Testis (tissue), 3 donors: ENCODE measurements around the gene UGT1A10. TPM values are rescaled to one million over a fixed set of nuclear protein-coding genes. Genes with fewer than 3 reads are reported as not detected.

Experiments
- DNase-seq: peaks from one replicate; pipeline ENCODE4 v3.0.0-alpha.2; 2019
- H3K27ac ChIP-seq, 2 donors: fragments of 200-600 bp; sonication (generic); one replicate each; pipeline ENCODE4 v1.5.1; 2019
- H3K27me3 ChIP-seq: fragments of 200-600 bp; sonication (generic); one replicate; pipeline ENCODE4 v1.5.1; 2019
- H3K36me3 ChIP-seq: fragments of 200-600 bp; sonication (generic); one replicate; pipeline ENCODE4 v1.5.1; 2017; ENCODE audit warnings: low read depth; ENCODE audit errors: missing control alignments
- H3K4me1 ChIP-seq: fragments of 200-600 bp; sonication (generic); one replicate; pipeline ENCODE4 v1.5.1; 2019
- H3K4me3 ChIP-seq, 2 donors: fragments of 200-600 bp; sonication (generic); one replicate each; pipeline ENCODE4 v1.5.1; 2017 to 2019
- H3K9me3 ChIP-seq: fragments of 200-600 bp; sonication (generic); one replicate; pipeline ENCODE4 v1.5.1; 2017
- CTCF ChIP-seq, 3 experiments: fragments of 450-650 bp in 2 of 3; fragments of 200-600 bp in 1 of 3; sonication (generic) in 1 of 3; IDR thresholded peaks; one replicate each; pipeline ENCODE4 v1.5.1; 2016 to 2019; ENCODE audit warnings: antibody characterized with exemption in 3 of 3, mild to moderate bottlenecking in 2 of 3, moderate library complexity in 1 of 3
- POLR2A ChIP-seq: fragments of 450-650 bp; IDR thresholded peaks from one replicate; pipeline ENCODE4 v1.6.1; 2017; ENCODE audit warnings: antibody characterized with exemption, mild to moderate bottlenecking, moderate library complexity
- WGBS, 2 donors: methylation state at CpG; one replicate each; pipeline ENCODE4 v1.1.5; 2018; 5-methylcytosine and 5-hydroxymethylcytosine counted together
- intact Hi-C: fragments of 100-400 bp; cut with DNase I; formaldehyde crosslinking; loops from one replicate; pipeline ENCODE4 v1.15.1; 2023; ENCODE audit warnings: low total_unique reads
- polyA plus RNA-seq: library from polyadenylated mRNA; stranded (reverse); fragments of 350-450 nt; fragmentation: Illumina TruSeq; extraction: RNeasy Lipid Tissue Mini Kit (QIAGEN cat#74804); gene quantifications from one replicate; pipeline ENCODE4 v1.2.3, GENCODE V29; 2014; ENCODE audit warnings: low read depth, low replicate concordance; ENCODE audit not compliant: insufficient read depth
- total RNA-seq, 2 donors: library from RNA; depleted of rRNA; stranded (reverse); fragments of >200 nt; gene quantifications; one replicate each; pipeline ENCODE4 v1.2.3, GENCODE V29; 2016

UGT1A10 gene
- total and polyA plus RNA-seq, 3 donors from 2014 or later = 0.29 to 0.68 (median 0.31) TPM

- no peak for DNase-seq
- no peaks in the 10 kb centered on the region for H3K36me3 ChIP-seq
- no peak for TF ChIP-seq POLR2A
- TF ChIP-seq CTCF (IDR thresholded peaks at IDR 0.05) = no peak
- H3K27me3 ChIP-seq = no peaks in the 10 kb centered on the region
- H3K9me3 ChIP-seq = no peaks in the 10 kb centered on the region
- no peak overlapping the region for H3K4me3 ChIP-seq
- no peak overlapping the region for H3K27ac ChIP-seq
- H3K4me1 ChIP-seq = no peaks in the 10 kb centered on the region
- intact Hi-C loops = no loop called here
- 68 to 74% methylated on average over 1 of the region's 1 CpG for WGBS, 2 donors
Measured at GRCh38 chr2:233674314-233674713, 38.1 kb downstream of the UGT1A10 start.

GRCh38 chr2:233674995-233675394, 38.7 kb downstream of the UGT1A10 start:
- TF ChIP-seq CTCF (IDR thresholded peaks at IDR 0.05) (peak in 1 of 3 experiments; percentile 14), POLR2A (no peak)
- Histone ChIP-seq H3K4me1 (no peaks in the 10 kb centered on the region), H3K4me3 (no peak overlapping the region), H3K9me3 (no peaks in the 10 kb centered on the region), H3K27me3 (no peaks in the 10 kb centered on the region), H3K27ac (no peak overlapping the region), H3K36me3 (no peaks in the 10 kb centered on the region)
- intact Hi-C loops = no loop called here
- WGBS, 2 donors = 32 to 53% methylated on average over 4 of the region's 4 CpGs
- no peak for DNase-seq

GRCh38 chr2:233676046-233676445, 39.8 kb downstream of the UGT1A10 start:
- no peaks in the 10 kb centered on the region for H3K36me3 ChIP-seq
- intact Hi-C loops = no loop called here

GRCh38 chr2:233679196-233679595, 42.9 kb downstream of the UGT1A10 start:
- no peak for DNase-seq
- Histone ChIP-seq H3K27ac (no peak overlapping the region), H3K27me3 (no peaks in the 10 kb centered on the region), H3K9me3 (no peaks in the 10 kb centered on the region), H3K36me3 (no peaks in the 10 kb centered on the region), H3K4me1 (no peaks in the 10 kb centered on the region), H3K4me3 (no peak overlapping the region)
- WGBS, 2 donors = 69 to 72% methylated on average over 4 of the region's 4 CpGs
- no peak for TF ChIP-seq POLR2A
- intact Hi-C loops = no loop called here

More at GRCh38 chr2:233676046-233676445, 39.8 kb downstream of the UGT1A10 start:
- TF ChIP-seq POLR2A (no peak), CTCF (IDR thresholded peaks at IDR 0.05) (no peak)
- DNase-seq = no peak
- H3K27ac ChIP-seq = no peak overlapping the region
- H3K4me1 ChIP-seq = no peaks in the 10 kb centered on the region
- H3K27me3 ChIP-seq = no peaks in the 10 kb centered on the region
- H3K4me3 ChIP-seq = no peak overlapping the region
- WGBS, 2 donors = 78 to 83% methylated on average over 2 of the region's 2 CpGs
- H3K9me3 ChIP-seq = no peaks in the 10 kb centered on the region

GRCh38 chr2:233680361-233681045, 44.3 kb downstream of the UGT1A10 start:
- no peak overlapping the region for H3K4me3 ChIP-seq
- no peaks in the 10 kb centered on the region for H3K9me3 ChIP-seq
- 78 to 86% methylated on average over 4 of the region's 4 CpGs for WGBS, 2 donors
- no peak for DNase-seq
- TF ChIP-seq POLR2A (no peak), CTCF (IDR thresholded peaks at IDR 0.05) (no peak)
- no peaks in the 10 kb centered on the region for H3K27me3 ChIP-seq
- no peaks in the 10 kb centered on the region for H3K36me3 ChIP-seq
- no peaks in the 10 kb centered on the region for H3K4me1 ChIP-seq
- H3K27ac ChIP-seq = no peak overlapping the region
- intact Hi-C loops = no loop called here
